Activated naive CD8-positive, alpha-beta T cell (primary cell): Measurements from ENCODE around the gene TMED8.
"Not testable (repeated sequence)": the region's sequence is repeated elsewhere in the genome, so short reads cannot be mapped to it uniquely, and the experiment has no call there.

Experiments
- H3K27ac Mint-ChIP-seq: one replicate; pipeline ENCODE4 v1.8.0; 2021; ENCODE audit warnings: mixed read lengths
- H3K27me3 Mint-ChIP-seq: one replicate; pipeline ENCODE4 v1.8.0; 2021; ENCODE audit warnings: mixed read lengths
- H3K36me3 Mint-ChIP-seq: one replicate; pipeline ENCODE4 v1.8.0; 2021; ENCODE audit warnings: mixed read lengths
- H3K4me1 Mint-ChIP-seq: one replicate; pipeline ENCODE4 v1.8.0; 2021; ENCODE audit warnings: low read depth, mixed read lengths
- H3K4me3 Mint-ChIP-seq: one replicate; pipeline ENCODE4 v1.8.0; 2021; ENCODE audit warnings: mild to moderate bottlenecking, mixed read lengths
- H3K9me3 Mint-ChIP-seq: one replicate; pipeline ENCODE4 v1.8.0; 2021; ENCODE audit warnings: low read depth, mixed read lengths

TMED8 gene

DNA sequence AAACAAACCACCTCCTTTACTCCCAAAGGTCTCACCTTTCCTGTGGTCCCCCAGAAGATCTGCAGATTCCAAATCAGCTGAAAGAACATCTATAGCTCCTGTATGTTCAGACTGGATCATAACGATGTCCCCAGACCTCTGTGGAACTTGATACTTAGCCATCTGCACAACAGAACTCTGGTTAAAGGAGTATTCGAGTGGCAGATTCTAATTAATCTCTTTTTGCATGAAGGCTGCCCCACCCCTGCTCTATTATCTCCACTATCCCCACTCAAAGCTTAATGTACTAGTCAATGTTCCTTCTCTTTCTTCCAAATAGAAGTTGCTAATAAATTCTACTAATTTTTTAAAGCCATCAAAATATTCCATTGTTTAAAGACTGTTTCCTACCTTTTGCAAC lies 33.2 kb downstream of the TMED8 start:
- peaks cover 17% of the 10 kb centered on the region for H3K36me3 Mint-ChIP-seq
- no peaks in the 10 kb centered on the region for H3K27me3 Mint-ChIP-seq
- no peaks in the 10 kb centered on the region for H3K4me1 Mint-ChIP-seq
- H3K9me3 Mint-ChIP-seq: no peaks in the 10 kb centered on the region
- no peak overlapping the region for H3K4me3 Mint-ChIP-seq
- H3K27ac Mint-ChIP-seq: no peak overlapping the region

DNA sequence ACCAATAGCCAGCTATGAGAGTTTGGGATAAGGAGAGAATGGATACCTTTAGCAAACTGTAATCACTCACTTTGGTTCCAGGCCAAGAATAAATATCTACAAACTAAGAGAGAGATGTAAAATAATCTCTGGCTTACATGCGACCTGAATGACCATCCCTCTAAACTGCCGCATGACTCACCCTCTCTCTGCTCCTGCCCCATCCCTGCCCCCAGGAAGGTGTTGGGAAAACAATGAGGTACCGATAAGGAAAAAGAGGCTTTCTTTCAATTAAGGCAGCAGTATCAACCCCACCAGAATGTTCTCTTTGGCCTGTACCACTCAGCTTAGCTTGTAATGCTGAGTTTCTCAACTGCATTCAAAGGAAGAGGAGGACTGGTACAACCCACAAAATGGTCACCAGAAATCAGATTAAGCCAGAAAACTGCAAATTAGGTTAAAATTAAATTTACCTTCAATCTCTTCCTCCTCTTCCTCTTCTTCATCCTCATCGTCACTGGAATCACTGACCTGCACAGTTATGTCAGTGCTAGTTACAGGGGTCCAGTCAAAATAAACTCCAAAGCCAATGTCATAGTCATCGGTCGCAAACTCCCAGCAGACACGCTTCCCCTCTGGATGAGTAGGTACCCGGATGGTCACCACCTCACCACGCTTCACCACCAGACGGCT lies 34.0 kb downstream of the TMED8 start:
- H3K9me3 Mint-ChIP-seq: no peaks in the 10 kb centered on the region
- no peak overlapping the region for H3K4me3 Mint-ChIP-seq
- H3K36me3 Mint-ChIP-seq: peaks cover 17% of the 10 kb centered on the region
- H3K27ac Mint-ChIP-seq: no peak overlapping the region
- no peaks in the 10 kb centered on the region for H3K4me1 Mint-ChIP-seq
- no peaks in the 10 kb centered on the region for H3K27me3 Mint-ChIP-seq

DNA sequence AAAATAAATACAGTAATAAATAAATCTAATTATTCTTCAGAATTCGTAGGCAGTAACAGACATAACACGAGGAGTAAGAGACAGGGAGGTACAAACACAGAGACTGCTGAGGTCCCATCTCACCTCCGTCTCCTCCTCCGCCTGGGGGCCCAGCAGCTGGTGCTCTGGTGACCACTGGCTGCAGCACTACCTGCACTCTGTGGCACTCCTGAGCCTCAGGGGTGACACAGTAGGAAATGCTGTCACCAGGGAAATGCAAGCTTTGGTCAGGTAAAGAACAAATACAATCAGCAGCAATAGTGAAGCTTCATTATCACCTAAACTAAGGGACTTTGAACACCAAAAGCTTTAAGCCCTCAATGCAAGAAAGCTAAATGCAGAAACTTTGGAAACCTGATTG lies 36.5 kb downstream of the TMED8 start:
- no peaks in the 10 kb centered on the region for H3K27me3 Mint-ChIP-seq
- no peaks in the 10 kb centered on the region for H3K9me3 Mint-ChIP-seq
- H3K4me1 Mint-ChIP-seq: no peaks in the 10 kb centered on the region
- H3K36me3 Mint-ChIP-seq: peaks cover 16% of the 10 kb centered on the region
- no peak overlapping the region for H3K27ac Mint-ChIP-seq
- H3K4me3 Mint-ChIP-seq: no peak overlapping the region

DNA sequence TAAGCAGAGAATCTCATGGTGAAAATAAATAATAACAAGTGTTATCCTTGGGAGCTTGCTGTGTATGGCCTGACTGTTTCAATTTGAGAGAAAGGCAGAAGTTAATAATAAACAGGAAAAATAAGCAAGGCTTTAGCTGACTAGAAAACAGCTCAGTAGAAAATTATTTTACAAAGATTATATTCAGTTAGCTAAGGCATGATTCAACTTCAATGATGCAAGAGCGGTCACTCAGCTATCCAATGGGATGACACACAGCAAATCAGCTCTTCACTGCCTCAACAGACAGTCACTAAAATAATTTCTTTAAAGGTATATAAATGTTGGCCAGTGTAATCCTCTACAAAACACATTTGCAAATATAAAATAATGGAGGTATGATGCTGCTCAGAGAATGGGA lies 37.5 kb downstream of the TMED8 start:
- no peak overlapping the region for H3K27ac Mint-ChIP-seq
- no peaks in the 10 kb centered on the region for H3K4me1 Mint-ChIP-seq
- H3K36me3 Mint-ChIP-seq: peaks cover 16% of the 10 kb centered on the region

DNA sequence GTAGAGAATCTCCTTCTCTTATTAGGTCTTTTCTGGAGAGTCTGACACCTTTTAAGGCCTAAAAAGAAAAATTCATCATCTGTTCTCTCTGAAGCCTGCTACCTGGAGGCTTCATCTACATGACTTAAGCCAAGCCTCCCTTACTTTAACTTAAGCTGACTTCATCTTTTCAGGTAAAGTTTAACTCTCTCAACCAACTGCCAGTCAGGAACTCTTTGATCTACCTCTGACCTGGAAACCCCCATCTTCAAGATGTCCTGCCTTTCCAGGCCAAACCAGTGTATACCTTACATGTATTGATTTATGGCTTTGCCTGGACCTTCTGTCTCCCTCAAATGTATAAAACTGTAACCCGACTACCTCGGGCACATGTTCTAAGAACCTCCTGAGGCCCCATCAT lies 38.6 kb downstream of the TMED8 start:
- Mint-ChIP-seq H3K4me1 (no peaks in the 10 kb centered on the region), H3K27me3 (no peaks in the 10 kb centered on the region), H3K4me3 (no peak overlapping the region), H3K9me3 (no peaks in the 10 kb centered on the region), H3K27ac (no peak overlapping the region), H3K36me3 (peaks cover 16% of the 10 kb centered on the region)

More for the DNA sequence above, 37.5 kb downstream of the TMED8 start:
- Mint-ChIP-seq H3K4me3 (no peak overlapping the region), H3K9me3 (no peaks in the 10 kb centered on the region), H3K27me3 (no peaks in the 10 kb centered on the region)

DNA sequence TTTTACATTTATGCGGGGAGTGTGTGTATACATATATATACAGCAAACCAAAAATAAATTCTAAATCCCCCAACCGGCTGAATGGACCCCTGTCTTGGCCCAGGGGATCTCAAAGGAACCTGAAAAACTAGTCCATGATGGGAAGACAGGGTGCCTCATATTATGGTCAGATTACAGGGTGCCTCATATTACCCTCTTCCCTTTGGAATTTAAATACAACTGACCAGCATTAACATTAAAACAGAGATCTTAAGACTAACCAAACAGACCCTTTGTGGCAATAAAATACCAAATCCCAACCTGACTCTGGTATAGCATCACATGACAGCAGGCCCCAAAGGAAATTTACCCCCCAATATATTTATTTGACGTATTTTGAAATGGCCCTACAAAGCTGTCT lies 39.0 kb downstream of the TMED8 start:
- Mint-ChIP-seq H3K36me3 (peaks cover 14% of the 10 kb centered on the region), H3K4me3 (no peak overlapping the region), H3K4me1 (no peaks in the 10 kb centered on the region), H3K27ac (no peak overlapping the region), H3K27me3 (no peaks in the 10 kb centered on the region), H3K9me3 (no peaks in the 10 kb centered on the region)

DNA sequence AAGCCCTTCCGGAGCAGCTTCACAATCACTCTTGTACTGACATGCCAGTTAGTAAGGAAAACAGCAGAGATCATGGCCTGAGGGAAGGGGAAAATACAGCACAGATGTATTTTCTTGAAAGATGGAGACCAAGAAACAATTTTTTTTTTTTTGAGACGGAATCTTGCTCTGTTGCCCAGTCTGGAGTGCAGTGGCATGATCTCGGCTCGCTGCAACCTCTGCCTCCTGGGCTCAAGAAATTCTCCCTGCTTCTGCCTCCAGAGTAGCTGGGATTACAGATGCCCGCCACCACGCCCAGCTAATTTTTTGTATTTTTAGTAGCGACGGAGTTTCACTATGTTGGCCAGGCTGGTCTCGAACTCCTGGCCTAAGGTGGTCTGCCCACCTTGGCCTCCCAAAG lies 39.6 kb downstream of the TMED8 start:
- H3K27ac Mint-ChIP-seq, H3K9me3 Mint-ChIP-seq, H3K4me1 Mint-ChIP-seq, H3K4me3 Mint-ChIP-seq, H3K27me3 Mint-ChIP-seq: not testable (repeated sequence)
- H3K36me3 Mint-ChIP-seq: peaks cover 14% of the 10 kb centered on the region

DNA sequence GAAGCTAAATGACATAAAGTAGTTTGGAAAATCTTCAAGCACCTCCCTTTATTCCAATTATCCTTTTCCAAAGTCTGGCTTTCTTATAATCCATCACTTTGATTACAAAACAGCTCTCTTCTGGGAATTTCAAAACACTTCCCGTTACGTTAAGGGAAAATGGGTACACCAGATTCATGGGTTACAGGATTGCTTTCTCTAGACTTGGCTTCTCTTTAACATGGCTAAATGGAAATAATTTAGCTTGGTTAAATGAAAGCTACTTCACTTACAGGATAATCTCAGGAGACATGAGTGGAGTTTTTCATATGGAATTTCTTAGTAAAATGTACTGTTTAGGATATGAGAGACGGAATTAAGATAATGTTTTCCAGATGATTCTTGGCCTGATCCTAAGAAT lies 41.3 kb downstream of the TMED8 start:
- H3K9me3 Mint-ChIP-seq: no peaks in the 10 kb centered on the region
- H3K27ac Mint-ChIP-seq: no peak overlapping the region
- no peak overlapping the region for H3K4me3 Mint-ChIP-seq
- H3K4me1 Mint-ChIP-seq: no peaks in the 10 kb centered on the region
- H3K36me3 Mint-ChIP-seq: peaks cover 4% of the 10 kb centered on the region
- H3K27me3 Mint-ChIP-seq: no peaks in the 10 kb centered on the region

DNA sequence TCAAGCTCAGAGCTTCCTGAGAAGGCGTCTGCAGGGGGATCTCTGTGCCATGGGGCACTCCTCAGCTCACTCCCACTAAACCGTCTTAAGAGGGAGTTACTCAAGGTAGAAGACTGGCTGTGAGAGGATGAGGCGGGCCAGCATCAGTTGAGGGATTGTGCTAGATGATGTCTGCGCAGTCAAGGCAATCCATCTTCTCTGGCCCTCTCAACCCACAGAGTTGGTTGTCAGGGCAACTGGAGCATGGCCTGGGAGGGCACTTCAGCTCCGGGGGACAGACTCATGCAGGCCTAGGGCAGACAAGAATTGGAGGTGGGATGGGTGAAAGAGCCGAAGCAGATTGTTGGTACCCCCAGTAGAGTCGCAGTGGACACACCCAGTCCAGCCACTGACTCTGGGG lies 47.0 kb downstream of the TMED8 start:
- Mint-ChIP-seq H3K36me3 (peaks cover 2% of the 10 kb centered on the region), H3K27ac (no peak overlapping the region), H3K4me3 (no peak overlapping the region), H3K4me1 (no peaks in the 10 kb centered on the region), H3K27me3 (no peaks in the 10 kb centered on the region), H3K9me3 (no peaks in the 10 kb centered on the region)

DNA sequence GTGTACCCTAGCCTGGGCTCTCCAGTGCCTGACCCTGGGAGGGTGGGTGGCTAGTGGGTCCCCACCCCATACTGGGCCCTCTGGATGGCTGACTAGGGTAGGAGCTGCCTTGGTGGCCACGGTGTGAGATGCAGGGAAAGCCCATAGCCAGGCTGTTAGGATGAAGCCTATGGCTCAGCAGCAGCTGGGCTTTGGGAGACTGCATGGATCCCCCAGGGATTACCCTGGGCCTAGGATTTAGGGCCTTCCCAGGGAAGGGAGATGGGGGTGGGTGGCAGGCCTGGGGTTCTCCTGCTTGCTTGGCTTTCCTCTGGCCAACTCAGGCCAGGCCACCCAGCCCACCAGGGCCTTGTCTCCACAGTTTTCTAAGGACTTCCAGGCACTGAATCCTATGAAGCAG lies 49.8 kb downstream of the TMED8 start:
- H3K9me3 Mint-ChIP-seq: no peaks in the 10 kb centered on the region
- H3K4me1 Mint-ChIP-seq: peaks cover 3% of the 10 kb centered on the region
- H3K36me3 Mint-ChIP-seq: no peaks in the 10 kb centered on the region
- no peaks in the 10 kb centered on the region for H3K27me3 Mint-ChIP-seq
- H3K27ac Mint-ChIP-seq: no peak overlapping the region
- H3K4me3 Mint-ChIP-seq: no peak overlapping the region

DNA sequence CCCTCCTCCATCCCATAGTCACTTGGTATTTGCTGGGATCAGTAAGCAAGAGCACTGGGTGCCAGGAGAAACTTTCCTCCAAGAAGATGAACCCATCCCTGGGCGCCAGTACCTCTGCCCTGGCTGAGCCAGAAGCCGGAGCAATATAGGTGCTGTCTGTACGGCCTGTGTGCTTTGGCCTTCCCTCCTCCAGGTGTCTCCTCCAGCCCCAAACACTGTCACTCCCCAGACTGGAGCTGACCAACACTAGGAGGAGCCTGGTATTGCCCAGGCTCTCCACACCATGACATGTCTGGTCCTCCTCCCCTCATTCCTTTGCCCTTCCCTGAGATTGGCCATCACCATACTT lies 51.2 kb downstream of the TMED8 start:
- Mint-ChIP-seq H3K4me1 (peaks cover 8% of the 10 kb centered on the region), H3K27ac (no peak overlapping the region)

DNA sequence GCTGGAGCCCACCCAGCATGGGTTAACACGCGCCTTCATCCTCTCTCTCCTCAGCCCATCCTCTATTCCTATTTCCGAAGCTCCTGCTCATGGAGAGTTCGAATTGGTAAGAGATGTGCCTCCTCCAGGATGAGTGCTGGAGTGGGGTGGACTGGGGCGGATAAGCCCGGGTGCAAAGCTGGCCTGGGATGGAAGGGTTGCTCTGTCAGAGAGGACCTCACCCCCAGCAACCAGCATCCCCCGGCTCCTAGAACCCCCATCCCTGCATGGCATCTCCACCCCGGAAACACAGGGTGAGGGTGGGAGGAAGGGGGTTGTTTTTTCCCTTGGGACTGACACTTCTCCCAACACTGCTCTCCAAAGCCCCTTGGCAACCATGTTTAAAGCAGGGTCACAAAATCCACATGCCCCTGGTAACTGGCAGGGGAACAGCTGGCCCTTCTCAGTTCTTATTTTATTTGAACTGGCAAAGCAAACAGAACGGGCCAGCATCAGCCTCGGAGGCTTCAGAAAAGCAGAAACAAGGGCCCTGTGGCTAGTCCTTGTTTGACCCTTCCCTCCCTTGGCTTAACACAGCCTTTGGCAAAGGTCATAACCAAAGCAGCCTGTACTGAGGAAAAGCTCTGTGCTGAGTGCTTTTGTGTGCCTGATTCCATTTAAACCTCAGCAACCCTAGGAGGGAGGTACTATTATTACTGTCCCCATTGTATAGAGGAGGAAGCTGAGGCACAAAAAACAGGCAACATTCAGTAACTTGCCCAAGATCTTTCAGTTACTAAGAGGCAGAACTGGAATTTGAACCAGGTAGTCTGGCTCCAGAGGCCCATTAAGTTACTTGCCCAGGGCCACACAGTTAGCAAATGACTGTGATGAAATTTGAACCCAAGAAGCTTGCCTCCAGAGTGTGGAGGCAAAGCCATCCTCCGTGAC lies 51.8 kb downstream of the TMED8 start:
- H3K36me3 Mint-ChIP-seq: no peaks in the 10 kb centered on the region
- no peak overlapping the region for H3K4me3 Mint-ChIP-seq
- no peak overlapping the region for H3K27ac Mint-ChIP-seq
- no peaks in the 10 kb centered on the region for H3K27me3 Mint-ChIP-seq
- H3K4me1 Mint-ChIP-seq: peaks cover 9% of the 10 kb centered on the region
- H3K9me3 Mint-ChIP-seq: no peaks in the 10 kb centered on the region

More for the DNA sequence above, 51.2 kb downstream of the TMED8 start:
- Mint-ChIP-seq H3K36me3 (no peaks in the 10 kb centered on the region), H3K9me3 (no peaks in the 10 kb centered on the region), H3K27me3 (no peaks in the 10 kb centered on the region), H3K4me3 (no peak overlapping the region)

DNA sequence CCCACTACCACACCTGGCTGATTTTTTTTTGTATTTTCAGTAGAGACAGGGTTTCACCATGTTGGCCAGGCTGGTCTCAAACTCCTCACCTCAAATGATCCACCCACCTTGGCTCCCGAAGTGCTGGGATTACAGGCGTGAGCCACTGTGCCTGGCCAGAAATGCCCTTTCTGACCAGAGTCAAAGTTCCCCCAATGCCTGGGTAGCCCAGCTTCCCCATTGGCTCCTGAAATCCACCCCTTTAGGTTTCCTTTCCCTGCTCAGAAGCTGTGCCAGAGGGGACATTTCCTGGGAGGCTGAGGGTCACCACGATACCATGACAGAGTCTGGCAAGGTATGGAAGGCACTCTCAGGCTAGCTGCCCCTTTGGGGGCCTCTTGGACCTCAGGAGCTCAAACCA lies 52.6 kb downstream of the TMED8 start:
- no peaks in the 10 kb centered on the region for H3K9me3 Mint-ChIP-seq
- H3K36me3 Mint-ChIP-seq: no peaks in the 10 kb centered on the region
- no peak overlapping the region for H3K4me3 Mint-ChIP-seq
- H3K27ac Mint-ChIP-seq: no peak overlapping the region
- no peaks in the 10 kb centered on the region for H3K27me3 Mint-ChIP-seq
- H3K4me1 Mint-ChIP-seq: peaks cover 15% of the 10 kb centered on the region

DNA sequence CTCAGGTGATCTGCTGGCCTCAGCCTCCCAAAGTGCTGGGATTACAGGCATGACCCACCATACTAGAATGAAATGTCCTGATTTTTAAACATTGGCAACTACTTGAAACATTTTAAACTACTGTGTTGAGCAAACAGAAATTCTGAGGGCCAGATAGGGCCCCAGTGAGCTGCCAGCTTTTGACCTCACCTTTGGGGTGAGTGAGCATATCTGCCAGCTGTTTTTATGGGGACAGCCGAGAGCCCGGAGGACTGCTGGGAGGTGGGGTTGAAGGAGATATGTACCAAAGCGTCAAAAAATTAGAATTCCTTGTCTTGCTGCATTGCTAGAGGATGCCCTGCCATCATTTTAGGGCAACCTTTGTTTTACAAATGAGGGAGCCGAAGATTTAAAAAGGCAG lies 53.3 kb downstream of the TMED8 start:
- Mint-ChIP-seq H3K9me3 (no peaks in the 10 kb centered on the region), H3K27ac (no peak overlapping the region), H3K36me3 (no peaks in the 10 kb centered on the region), H3K4me1 (peaks cover 16% of the 10 kb centered on the region), H3K4me3 (no peak overlapping the region), H3K27me3 (no peaks in the 10 kb centered on the region)

DNA sequence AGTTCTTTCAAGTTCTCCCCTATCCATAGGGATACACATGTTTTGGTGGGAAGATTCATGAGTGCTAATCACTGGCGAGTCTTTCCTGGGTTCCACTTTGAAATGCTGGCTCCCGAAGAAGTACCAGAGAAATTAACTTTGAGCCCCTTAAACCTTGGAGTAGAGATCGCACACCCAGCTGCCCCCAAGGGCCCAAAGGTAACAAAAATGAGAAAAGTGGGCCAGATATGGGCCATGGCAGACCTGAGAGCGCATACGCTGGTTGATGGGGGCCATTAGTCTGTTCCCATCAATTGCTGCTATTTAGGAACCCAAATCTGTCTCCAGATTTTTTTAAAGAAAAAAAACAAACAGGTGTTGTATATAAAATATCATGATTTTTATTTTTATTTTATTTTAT lies 53.9 kb downstream of the TMED8 start:
- H3K27me3 Mint-ChIP-seq: no peaks in the 10 kb centered on the region
- H3K27ac Mint-ChIP-seq: no peak overlapping the region
- peaks cover 16% of the 10 kb centered on the region for H3K4me1 Mint-ChIP-seq
- H3K36me3 Mint-ChIP-seq: no peaks in the 10 kb centered on the region
- H3K4me3 Mint-ChIP-seq: no peak overlapping the region
- H3K9me3 Mint-ChIP-seq: no peaks in the 10 kb centered on the region
